GM18505 (cell line): ENCODE data around the gene SERPINE2.
"Not testable (repeated sequence)": the region's sequence is repeated elsewhere in the genome, so short reads cannot be mapped to it uniquely, and the experiment has no call there.

ENCODE experiments used
- ATAC-seq: cut with Tn5 transposase; IDR thresholded peaks from one replicate; pipeline ENCODE4 v1.9.1; 2021; ENCODE audit not compliant: unreplicated experiment
- POLR2A ChIP-seq: IDR thresholded peaks from 4 replicates; pipeline ENCODE4 v1.6.1; 2011; ENCODE audit warnings: borderline replicate concordance; ENCODE audit not compliant: insufficient read depth, insufficient read length; ENCODE audit errors: extremely low read depth

The SERPINE2 gene

DNA sequence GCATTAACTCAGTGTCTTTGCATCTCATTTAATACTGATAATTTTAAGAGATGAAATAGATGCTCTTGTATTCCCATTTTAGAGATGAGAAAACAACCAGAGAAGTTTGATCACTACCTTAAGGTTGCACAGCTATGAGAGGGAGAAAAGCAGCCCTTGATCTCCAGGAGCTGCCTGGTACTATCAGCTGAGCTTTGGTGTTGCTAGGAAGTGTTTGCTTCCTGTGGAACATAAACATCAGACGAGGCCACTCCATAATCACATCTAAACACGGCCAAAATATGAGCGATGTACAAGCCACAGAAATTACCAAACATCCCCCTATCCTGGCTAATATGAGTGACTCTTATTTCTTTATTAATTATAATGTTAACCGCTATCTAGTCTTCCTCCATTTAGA lies 93.3 kb downstream of the SERPINE2 start:
- no peak for ATAC-seq
- TF ChIP-seq POLR2A, result no peak

DNA sequence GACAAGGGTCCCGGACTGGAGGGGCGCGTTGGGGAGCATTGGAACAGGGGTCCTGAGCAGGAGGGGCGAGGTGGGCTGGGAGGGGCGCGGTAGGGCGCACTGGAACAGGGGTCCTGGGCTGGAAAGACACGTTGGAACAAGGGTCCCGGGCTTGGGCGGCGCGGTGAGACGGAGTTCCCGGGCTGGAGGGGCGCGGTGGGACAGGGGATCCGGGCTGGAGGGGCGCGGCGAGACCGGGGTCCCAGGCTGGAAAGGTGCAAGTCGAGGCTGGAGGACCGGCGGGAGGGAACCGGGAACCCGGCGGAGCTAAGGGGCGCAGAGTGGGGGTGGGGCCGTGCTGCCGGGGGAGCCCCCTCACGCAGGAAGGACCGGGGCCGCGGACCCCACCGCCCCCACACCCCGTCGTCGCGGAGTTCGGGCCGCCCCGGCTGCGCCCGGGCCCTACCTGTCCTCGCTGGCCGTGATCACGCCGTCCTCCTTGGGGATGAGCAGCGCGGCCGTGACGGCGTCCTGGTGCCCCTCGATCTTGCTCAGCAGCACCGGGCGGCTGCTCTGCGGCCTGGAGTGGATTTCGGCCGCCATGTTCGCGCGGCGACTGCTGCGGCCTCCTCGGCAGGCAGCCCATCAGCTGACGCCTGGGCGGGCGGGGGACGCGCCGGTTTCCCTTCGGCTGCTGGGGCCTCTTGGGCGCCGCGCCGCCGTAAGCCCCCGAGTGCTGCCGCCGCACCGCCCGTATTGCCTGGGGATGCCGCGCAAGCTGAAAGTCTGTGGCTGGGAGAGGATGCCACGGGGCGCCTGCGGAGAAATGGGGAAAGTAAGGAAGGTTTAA lies 94.2 kb downstream of the SERPINE2 start, which contains the start of gene WDFY1:
WDFY1 (minus strand) TSS at position 633 of the 829 bp plus-strand sequence; CDS start at position 582, 51 bp downstream.
- peak; percentile 93 for TF ChIP-seq POLR2A
- peak; percentile 80 for ATAC-seq

DNA sequence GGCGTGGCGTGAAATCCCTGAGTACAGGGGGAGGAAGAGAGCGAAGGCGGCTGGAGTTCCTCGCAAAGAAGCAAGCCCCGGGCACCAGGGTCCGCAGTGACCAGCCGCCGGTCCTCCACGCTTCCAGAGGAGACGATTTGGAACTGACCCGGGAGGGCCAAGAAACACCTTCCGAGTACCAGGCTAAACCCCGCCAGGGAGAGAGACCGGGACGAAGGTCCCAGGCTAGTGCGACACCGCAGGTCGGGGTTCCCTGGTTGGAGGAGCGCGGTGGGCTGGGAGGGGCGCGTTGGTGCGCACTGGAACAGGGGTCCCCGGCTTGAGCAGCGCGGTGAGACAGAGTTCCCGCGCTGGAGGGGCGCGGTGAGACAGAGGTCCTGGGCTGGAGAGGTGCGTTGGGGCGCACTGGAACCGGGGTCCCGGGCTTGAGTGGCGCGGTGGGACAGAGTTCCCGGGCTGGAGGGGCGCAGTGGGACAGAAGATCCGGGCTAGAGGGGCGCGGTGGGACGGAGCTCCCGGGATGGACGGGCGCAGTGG lies 94.9 kb downstream of the SERPINE2 start:
- no peak for ATAC-seq
- no peak for TF ChIP-seq POLR2A

GRCh38 chr2:223943561-223944008 lies 95.5 kb downstream of the SERPINE2 start:
- no peak for ATAC-seq

GRCh38 chr2:223943135-223943534 lies 96.0 kb downstream of the SERPINE2 start:
- TF ChIP-seq POLR2A, result no peak
- no peak for ATAC-seq

More at GRCh38 chr2:223943561-223944008, 95.5 kb downstream of the SERPINE2 start:
- TF ChIP-seq POLR2A, result no peak

GRCh38 chr2:223941579-223942277 lies 97.4 kb downstream of the SERPINE2 start:
- peak; percentile 45 for ATAC-seq
- TF ChIP-seq POLR2A, result no peak

GRCh38 chr2:223939438-223939837 lies 99.6 kb downstream of the SERPINE2 start:
- ATAC-seq, result not testable (repeated sequence)

DNA sequence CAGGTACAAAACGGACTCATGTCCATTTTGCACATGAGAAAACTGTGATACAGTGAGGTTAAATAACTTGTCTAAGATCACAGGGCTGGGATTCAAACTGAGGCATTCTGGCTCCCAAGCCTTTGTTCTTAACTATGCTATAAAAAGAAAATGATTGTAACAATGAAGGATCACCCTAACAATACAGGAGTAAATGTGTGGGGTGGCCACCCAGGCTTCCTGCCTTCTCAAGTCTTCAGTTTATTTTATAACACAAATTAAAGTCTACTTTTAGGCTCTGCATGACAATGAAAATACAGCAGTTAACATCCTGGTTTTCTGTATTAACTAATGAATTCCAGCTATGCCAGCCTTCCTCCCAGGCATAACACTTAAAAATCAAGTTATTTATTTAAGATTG lies 101.6 kb downstream of the SERPINE2 start:
- no peak for TF ChIP-seq POLR2A
- no peak for ATAC-seq

DNA sequence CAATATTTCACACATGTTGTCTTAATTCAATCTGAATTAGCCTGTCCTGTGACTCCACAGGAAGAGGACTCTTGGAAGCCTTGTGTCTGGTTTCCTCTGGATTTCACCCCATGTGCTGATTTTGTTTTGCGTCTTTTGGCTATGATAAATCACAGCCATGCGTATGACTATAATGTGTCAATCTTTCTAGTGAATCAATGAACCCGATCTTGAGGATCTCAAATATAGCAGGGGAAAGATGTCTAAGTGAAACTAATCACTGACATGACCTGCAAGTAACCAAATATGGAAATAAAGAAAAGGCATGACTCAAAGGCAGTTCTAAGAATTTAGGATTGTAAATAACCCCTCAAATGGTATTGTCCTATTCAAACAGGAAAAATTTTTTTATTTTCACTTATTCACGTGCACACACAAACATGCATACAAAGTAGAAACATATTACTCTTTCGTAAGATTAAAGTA lies 102.2 kb downstream of the SERPINE2 start:
- no peak for ATAC-seq
- no peak for TF ChIP-seq POLR2A

GRCh38 chr2:223935459-223936125 lies 103.5 kb downstream of the SERPINE2 start:
- TF ChIP-seq POLR2A, result no peak
- no peak for ATAC-seq

- no peak for TF ChIP-seq POLR2A
- no peak for ATAC-seq
Measured at GRCh38 chr2:223934870-223935269, 104.2 kb downstream of the SERPINE2 start.

- no peak for ATAC-seq
- no peak for TF ChIP-seq POLR2A
Measured at GRCh38 chr2:223932816-223933800, 106.0 kb downstream of the SERPINE2 start.
